Upper lobe of left lung (tissue), 6 donors: Measurements from ENCODE around the gene NEK11. TPM values are rescaled to one million over a fixed set of nuclear protein-coding genes. Genes with fewer than 3 reads are reported as not detected.

ENCODE experiments used
- ATAC-seq, 2 donors: fragments of 200-7000 bp; cut with Tn5 transposase; one replicate each; pipeline ENCODE4 v1.9.1; 2022; ENCODE audit warnings: mild to moderate bottlenecking in 2 of 2, moderate library complexity in 2 of 2; ENCODE audit not compliant: low FRiP score in 2 of 2
- DNase-seq, 2 donors: peaks; one replicate each; pipeline ENCODE4 v3.0.0-alpha.2; 2019 to 2020
- H3K27ac ChIP-seq, 4 donors: fragments of 200-600 bp; sonication (generic); one replicate each; pipeline ENCODE4 v1.5.1; 2016 to 2019
- H3K27me3 ChIP-seq, 4 donors: fragments of 200-600 bp; sonication (generic); one replicate each; pipeline ENCODE4 v1.5.1; 2017 to 2019
- H3K36me3 ChIP-seq, 4 donors: fragments of 200-600 bp; sonication (generic); one replicate each; pipeline ENCODE4 v1.5.1; 2016 to 2019
- H3K4me1 ChIP-seq, 4 donors: fragments of 200-600 bp; sonication (generic); one replicate each; pipeline ENCODE4 v1.5.1; 2018 to 2019
- H3K4me3 ChIP-seq, 4 donors: fragments of 200-600 bp; sonication (generic); one replicate each; pipeline ENCODE4 v1.5.1; 2017 to 2019; ENCODE audit warnings: mild to moderate bottlenecking in 2 of 4, moderate library complexity in 1 of 4
- H3K9me3 ChIP-seq, 4 donors: fragments of 200-600 bp; sonication (generic); one replicate each; pipeline ENCODE4 v1.5.1; 2018 to 2019
- CTCF ChIP-seq, 6 experiments: fragments of 450-650 bp in 4 of 6; fragments of 200-600 bp in 2 of 6; sonication (generic) in 2 of 6; IDR thresholded peaks; one replicate each; pipeline ENCODE4 v1.5.1; 2016 to 2019; ENCODE audit warnings: antibody characterized with exemption in 6 of 6
- EP300 ChIP-seq, 4 donors: sonication (generic); formaldehyde crosslinking; IDR thresholded peaks; one replicate each; pipeline ENCODE4 v1.5.1; 2017; ENCODE audit warnings: antibody characterized with exemption in 4 of 4, control low read depth in 2 of 4
- POLR2A ChIP-seq, 4 donors: fragments of 450-650 bp; IDR thresholded peaks; one replicate each; pipeline ENCODE4 v1.5.1; 2016 to 2017; ENCODE audit warnings: antibody characterized with exemption in 4 of 4, mild to moderate bottlenecking in 2 of 4
- POLR2AphosphoS5 ChIP-seq, 2 donors: sonication (generic); formaldehyde crosslinking; IDR thresholded peaks; one replicate each; pipeline ENCODE4 v1.5.1; 2017; ENCODE audit warnings: antibody characterized with exemption in 2 of 2
- WGBS, 2 donors: methylation state at CpG; one replicate each; pipeline ENCODE4 v1.1.5; 2017 to 2018; 5-methylcytosine and 5-hydroxymethylcytosine counted together
- total RNA-seq, 6 donors: library from RNA; depleted of rRNA in 4 of 6; stranded (reverse); fragments of >200 nt in 4 of 6; gene quantifications; one replicate each; pipeline versions ENCODE4 v1.1.0 to v1.2.1, GENCODE V29; 2016 to 2021
- donor health status: DM: no; HTN: no; CAD: no; lungs with moderate emphysema.
- donor health status: DM: no; HTN: yes; CAD: no; lungs with severe emphysema.

NEK11 gene
- total RNA-seq, 6 donors from 2014 or later: 2.4 to 40.4 (median 14.6) TPM

- Histone ChIP-seq H3K27ac (no peak overlapping the region), H3K4me3 (no peak overlapping the region), H3K27me3 (no peaks in the 10 kb centered on the region), H3K9me3 (no peaks in the 10 kb centered on the region), H3K36me3 (no peaks in the 10 kb centered on the region), H3K4me1 (no peaks in the 10 kb centered on the region)
- DNase-seq (no peak), ATAC-seq (no peak)
- TF ChIP-seq EP300 (IDR thresholded peaks at IDR 0.05): no peak
- TF ChIP-seq CTCF (IDR thresholded peaks at IDR 0.05): no peak
Measured at GRCh38 chr3:131303848-131304247, 277.2 kb downstream of the NEK11 start.

- H3K4me3 ChIP-seq: no peak overlapping the region
- H3K36me3 ChIP-seq: no peaks in the 10 kb centered on the region
- TF ChIP-seq POLR2AphosphoS5 (IDR thresholded peaks at IDR 0.05) (no peak), CTCF (IDR thresholded peaks at IDR 0.05) (no peak), POLR2A (IDR thresholded peaks at IDR 0.05) (no peak), EP300 (IDR thresholded peaks at IDR 0.05) (no peak)
- no peak overlapping the region for H3K27ac ChIP-seq
- H3K27me3 ChIP-seq: no peaks in the 10 kb centered on the region
- ATAC-seq (no peak), DNase-seq (peak in 1 of 2 donors; percentile 2)
- 92% methylated on average over 5 of the region's 5 CpGs for WGBS, 2 donors
- H3K4me1 ChIP-seq: no peaks in the 10 kb centered on the region
- H3K9me3 ChIP-seq: no peaks in the 10 kb centered on the region
Measured at GRCh38 chr3:131304890-131305289, 278.2 kb downstream of the NEK11 start.

- TF ChIP-seq CTCF (IDR thresholded peaks at IDR 0.05) (no peak), POLR2AphosphoS5 (IDR thresholded peaks at IDR 0.05) (no peak), POLR2A (IDR thresholded peaks at IDR 0.05) (no peak), EP300 (IDR thresholded peaks at IDR 0.05) (no peak)
- no peaks in the 10 kb centered on the region for H3K9me3 ChIP-seq
- H3K4me3 ChIP-seq: no peak overlapping the region
- H3K4me1 ChIP-seq: no peaks in the 10 kb centered on the region
- no peaks in the 10 kb centered on the region for H3K36me3 ChIP-seq
- ATAC-seq (no peak), DNase-seq (no peak)
- H3K27me3 ChIP-seq: no peaks in the 10 kb centered on the region
- no peak overlapping the region for H3K27ac ChIP-seq
Measured at GRCh38 chr3:131306242-131306641, 279.6 kb downstream of the NEK11 start.

- H3K4me3 ChIP-seq: no peak overlapping the region
- H3K36me3 ChIP-seq: no peaks in the 10 kb centered on the region
- DNase-seq: no peak
- H3K27ac ChIP-seq: no peak overlapping the region
- TF ChIP-seq EP300 (IDR thresholded peaks at IDR 0.05) (no peak), POLR2A (IDR thresholded peaks at IDR 0.05) (no peak), POLR2AphosphoS5 (IDR thresholded peaks at IDR 0.05) (no peak), CTCF (IDR thresholded peaks at IDR 0.05) (no peak)
- no peaks in the 10 kb centered on the region for H3K9me3 ChIP-seq
- H3K27me3 ChIP-seq: no peaks in the 10 kb centered on the region
- no peaks in the 10 kb centered on the region for H3K4me1 ChIP-seq
- no peak for ATAC-seq
Measured at GRCh38 chr3:131314318-131314717, 287.6 kb downstream of the NEK11 start.

- WGBS, 2 donors: 93 to 98% methylated on average over 2 of the region's 2 CpGs
- H3K9me3 ChIP-seq: no peaks in the 10 kb centered on the region
- ATAC-seq: no peak
- TF ChIP-seq EP300 (IDR thresholded peaks at IDR 0.05): no peak
- no peak for TF ChIP-seq POLR2A (IDR thresholded peaks at IDR 0.05)
- no peak for TF ChIP-seq POLR2AphosphoS5 (IDR thresholded peaks at IDR 0.05)
- TF ChIP-seq CTCF (IDR thresholded peaks at IDR 0.05): no peak
- no peaks in the 10 kb centered on the region for H3K27me3 ChIP-seq
- no peak for DNase-seq
- H3K36me3 ChIP-seq: no peaks in the 10 kb centered on the region
- H3K27ac ChIP-seq: no peak overlapping the region
- H3K4me1 ChIP-seq: no peaks in the 10 kb centered on the region
- no peak overlapping the region for H3K4me3 ChIP-seq
Measured at GRCh38 chr3:131315162-131315561, 288.5 kb downstream of the NEK11 start.
